HUES48 (cell line): ENCODE measurements around the gene DXO.

Experiments used
- H3K27ac ChIP-seq: one replicate; pipeline ENCODE4 v1.7.0; 2013; ENCODE audit warnings: low read depth, low read length, inconsistent platforms
- H3K27me3 ChIP-seq: 2 replicates; pipeline ENCODE4 v1.6.1; 2013; ENCODE audit warnings: mild to moderate bottlenecking, low read length; ENCODE audit not compliant: control insufficient read depth, insufficient read depth
- H3K36me3 ChIP-seq: 2 replicates; pipeline ENCODE4 v1.6.1; 2013; ENCODE audit warnings: low read length; ENCODE audit not compliant: control insufficient read depth, insufficient read depth
- H3K4me1 ChIP-seq: 2 replicates; pipeline ENCODE4 v1.6.1; 2013; ENCODE audit warnings: mild to moderate bottlenecking, low read length; ENCODE audit not compliant: control insufficient read depth, insufficient read depth
- H3K4me3 ChIP-seq: 2 replicates; pipeline ENCODE4 v1.5.1; 2013; ENCODE audit warnings: mild to moderate bottlenecking, low read depth, low read length
- H3K9ac ChIP-seq: 2 replicates; pipeline ENCODE4 v1.6.1; 2013; ENCODE audit warnings: mild to moderate bottlenecking, low read depth, low read length, moderate library complexity
- H3K9me3 ChIP-seq: 2 replicates; pipeline ENCODE4 v1.6.1; 2013; ENCODE audit warnings: low read length; ENCODE audit not compliant: control insufficient read depth, insufficient read depth

Gene DXO

DNA sequence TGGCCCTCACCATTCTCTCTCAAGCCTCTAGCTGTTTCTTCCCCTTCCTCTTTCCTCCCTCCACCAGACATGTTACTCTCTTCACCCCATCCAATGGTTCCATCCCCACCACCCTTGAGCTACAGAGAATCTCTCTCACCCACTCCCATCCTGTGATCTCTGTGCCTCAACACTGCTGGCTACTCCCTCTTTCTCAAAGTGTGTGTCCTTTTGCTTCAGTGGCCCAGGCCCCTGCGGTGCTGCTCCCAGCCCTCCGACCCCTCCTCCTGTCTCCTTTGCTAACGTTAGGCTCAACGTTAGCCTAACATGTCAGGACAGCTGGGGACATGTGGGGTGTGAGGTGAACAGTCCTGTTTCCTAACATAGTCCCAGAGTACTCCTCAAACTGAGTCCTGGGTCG is 19.0 kb downstream of the DXO start:
- Histone ChIP-seq H3K27ac (no peak overlapping the region), H3K27me3 (no peaks in the 10 kb centered on the region; the same call in 1 of the 2 replicates), H3K9ac (no peak overlapping the region), H3K36me3 (peaks cover 61% of the 10 kb centered on the region), H3K9me3 (no peaks in the 10 kb centered on the region), H3K4me3 (no peak overlapping the region), H3K4me1 (0 out of 2 replicates have a peak, but pooled peaks cover under 1% of the 10 kb centered on the region)

DNA sequence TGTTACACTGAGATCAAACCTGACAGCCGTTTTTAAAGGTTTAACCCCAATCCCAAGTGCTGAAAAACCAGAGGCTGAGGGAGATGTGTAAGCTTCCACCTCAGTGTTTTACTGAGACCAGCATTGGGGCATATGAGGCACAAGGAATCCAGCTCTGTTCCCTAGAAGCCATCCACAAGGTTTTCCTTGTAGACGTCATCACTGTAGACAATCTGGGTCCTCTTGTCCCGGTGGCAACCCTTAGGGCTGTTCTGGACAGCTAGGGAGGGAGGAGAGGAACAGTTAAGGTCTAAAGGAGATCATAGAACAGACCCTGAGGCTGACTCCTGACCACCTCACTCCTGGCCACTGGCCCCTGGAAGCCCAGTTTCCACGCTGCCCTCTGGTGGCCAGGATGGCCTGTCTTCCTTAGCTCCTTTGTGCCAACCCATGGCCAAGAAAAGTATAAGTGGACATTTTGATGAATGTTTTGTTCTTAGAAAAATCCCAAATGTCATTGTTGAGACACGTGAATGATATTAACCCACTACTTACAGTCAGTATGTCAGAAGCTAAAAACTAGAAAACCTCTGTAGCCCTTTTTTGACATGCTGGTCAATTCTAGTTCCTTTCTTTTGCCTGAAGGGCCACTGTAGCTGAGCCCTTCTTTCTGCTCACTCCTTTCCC is 19.7 kb downstream of the DXO start:
- Histone ChIP-seq H3K27ac (no peak overlapping the region), H3K36me3 (peaks cover 60% of the 10 kb centered on the region), H3K4me3 (no peak overlapping the region), H3K9ac (no peak overlapping the region), H3K27me3 (peaks cover 4% of the 10 kb centered on the region; the same call in 1 of the 2 replicates), H3K4me1 (no peaks in the 10 kb centered on the region), H3K9me3 (no peaks in the 10 kb centered on the region)

DNA sequence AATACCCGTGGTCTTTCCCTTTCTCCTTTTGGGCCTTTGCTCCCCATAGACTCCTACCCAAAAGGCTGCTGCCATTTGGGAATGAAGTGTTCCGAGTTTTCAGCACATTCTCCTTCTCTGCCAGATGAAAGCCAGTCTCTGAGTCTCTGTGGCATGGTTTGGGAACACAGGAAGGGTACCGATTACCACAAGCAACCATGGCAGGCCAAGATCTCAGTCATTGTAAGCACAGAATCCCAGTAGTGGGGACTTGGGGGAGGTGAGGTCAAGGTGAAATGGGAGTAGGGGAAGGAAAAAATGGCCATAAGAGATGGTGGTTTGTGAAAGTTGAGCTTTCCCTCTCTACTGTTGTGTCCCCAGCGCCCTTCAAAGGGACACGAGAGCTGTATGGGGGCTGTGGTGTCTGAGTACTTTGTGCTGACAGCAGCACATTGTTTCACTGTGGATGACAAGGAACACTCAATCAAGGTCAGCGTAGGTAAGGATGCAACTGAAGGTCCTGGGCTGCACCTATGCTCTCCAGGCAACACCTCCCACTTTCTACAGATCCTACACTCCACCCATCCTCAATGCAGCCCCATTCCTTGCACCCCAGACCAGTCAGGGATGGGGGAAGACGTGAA is 21.9 kb downstream of the DXO start:
- peaks cover 42% of the 10 kb centered on the region for H3K36me3 ChIP-seq
- no peak overlapping the region for H3K27ac ChIP-seq
- H3K9ac ChIP-seq: no peak overlapping the region
- H3K27me3 ChIP-seq: peaks cover 4% of the 10 kb centered on the region; the same call in 1 of the 2 replicates
- H3K4me1 ChIP-seq: no peaks in the 10 kb centered on the region
- no peaks in the 10 kb centered on the region for H3K9me3 ChIP-seq
- no peak overlapping the region for H3K4me3 ChIP-seq

GRCh38 chr6:31948753-31949413 is 23.1 kb downstream of the DXO start:
- no peak overlapping the region for H3K27ac ChIP-seq
- no peak overlapping the region for H3K9ac ChIP-seq

GRCh38 chr6:31948306-31948705 is 23.6 kb downstream of the DXO start:
- Histone ChIP-seq H3K4me1 (no peaks in the 10 kb centered on the region), H3K27me3 (peaks cover 4% of the 10 kb centered on the region; the same call in 1 of the 2 replicates), H3K9me3 (no peaks in the 10 kb centered on the region), H3K9ac (no peak overlapping the region), H3K4me3 (no peak overlapping the region), H3K36me3 (peaks cover 24% of the 10 kb centered on the region), H3K27ac (no peak overlapping the region)

More at GRCh38 chr6:31948753-31949413, 23.1 kb downstream of the DXO start:
- H3K27me3 ChIP-seq: peaks cover 4% of the 10 kb centered on the region; the same call in 1 of the 2 replicates
- peaks cover 30% of the 10 kb centered on the region for H3K36me3 ChIP-seq
- no peak overlapping the region for H3K4me3 ChIP-seq
- H3K4me1 ChIP-seq: no peaks in the 10 kb centered on the region
- H3K9me3 ChIP-seq: no peaks in the 10 kb centered on the region

- Histone ChIP-seq H3K27ac (no peak overlapping the region), H3K4me1 (no peaks in the 10 kb centered on the region)
Measured at GRCh38 chr6:31947864-31948263, 24.1 kb downstream of the DXO start.

GRCh38 chr6:31947070-31947675 is 24.8 kb downstream of the DXO start:
- Histone ChIP-seq H3K36me3 (peaks cover 13% of the 10 kb centered on the region), H3K9ac (no peak overlapping the region), H3K27me3 (peaks cover 4% of the 10 kb centered on the region; the same call in 1 of the 2 replicates), H3K4me3 (no peak overlapping the region), H3K9me3 (no peaks in the 10 kb centered on the region), H3K4me1 (no peaks in the 10 kb centered on the region), H3K27ac (no peak overlapping the region)

More at GRCh38 chr6:31947864-31948263, 24.1 kb downstream of the DXO start:
- Histone ChIP-seq H3K9me3 (no peaks in the 10 kb centered on the region), H3K36me3 (peaks cover 20% of the 10 kb centered on the region), H3K27me3 (peaks cover 4% of the 10 kb centered on the region; the same call in 1 of the 2 replicates), H3K9ac (no peak overlapping the region), H3K4me3 (no peak overlapping the region)

GRCh38 chr6:31946370-31946885 is 25.5 kb downstream of the DXO start:
- H3K27me3 ChIP-seq: peaks cover 4% of the 10 kb centered on the region; the same call in 1 of the 2 replicates
- peaks cover 6% of the 10 kb centered on the region for H3K36me3 ChIP-seq
- no peaks in the 10 kb centered on the region for H3K9me3 ChIP-seq
- no peak overlapping the region for H3K9ac ChIP-seq
- H3K27ac ChIP-seq: no peak overlapping the region
- no peaks in the 10 kb centered on the region for H3K4me1 ChIP-seq
- no peak overlapping the region for H3K4me3 ChIP-seq

GRCh38 chr6:31945507-31946369 is 26.2 kb downstream of the DXO start, which contains the start of gene CFB:
TSS of gene CFB (plus strand) at chr6:31946095. CDS start at chr6:31946222, 127 bp downstream.
- H3K9ac ChIP-seq: no peak within 1 kb of the TSS
- H3K9me3 ChIP-seq: no peaks in the 10 kb centered on the region
- H3K4me3 ChIP-seq: no peak within 1 kb of the TSS
- H3K27ac ChIP-seq: no peak within 1 kb of the TSS
- peaks cover 4% of the 10 kb centered on the region; the same call in 1 of the 2 replicates for H3K27me3 ChIP-seq
- no peaks in the 10 kb centered on the region for H3K4me1 ChIP-seq
- peaks cover under 1% of the 10 kb centered on the region; the same call in 1 of the 2 replicates for H3K36me3 ChIP-seq

DNA sequence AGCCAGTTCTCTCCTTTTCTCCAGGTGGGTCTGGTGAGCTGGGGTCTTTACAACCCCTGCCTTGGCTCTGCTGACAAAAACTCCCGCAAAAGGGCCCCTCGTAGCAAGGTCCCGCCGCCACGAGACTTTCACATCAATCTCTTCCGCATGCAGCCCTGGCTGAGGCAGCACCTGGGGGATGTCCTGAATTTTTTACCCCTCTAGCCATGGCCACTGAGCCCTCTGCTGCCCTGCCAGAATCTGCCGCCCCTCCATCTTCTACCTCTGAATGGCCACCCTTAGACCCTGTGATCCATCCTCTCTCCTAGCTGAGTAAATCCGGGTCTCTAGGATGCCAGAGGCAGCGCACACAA is 26.8 kb downstream of the DXO start:
- Histone ChIP-seq H3K36me3 (no peaks in the 10 kb centered on the region), H3K4me3 (no peak overlapping the region), H3K27ac (no peak overlapping the region), H3K9me3 (no peaks in the 10 kb centered on the region), H3K27me3 (peaks cover 4% of the 10 kb centered on the region; the same call in 1 of the 2 replicates), H3K4me1 (peaks cover 6% of the 10 kb centered on the region; the same call in 1 of the 2 replicates), H3K9ac (no peak overlapping the region)
